Lower leg skin (tissue), 3 donors: ENCODE results near the gene SRL.

ENCODE experiments used
- POLR2A ChIP-seq, 2 donors: fragments of 450-650 bp; IDR thresholded peaks; one replicate each; pipeline ENCODE4 v1.6.1; 2016 to 2017; ENCODE audit warnings: antibody characterized with exemption in 2 of 2, mild to moderate bottlenecking in 1 of 2, moderate library complexity in 1 of 2
- TF ChIP-seq, protein P1 (sequence below), 3 donors: fragments of 450-650 bp; IDR thresholded peaks; one replicate each; pipeline ENCODE4 v1.5.1; 2016; ENCODE audit warnings: antibody characterized with exemption in 3 of 3, mild to moderate bottlenecking in 3 of 3, moderate library complexity in 2 of 3

DNA sequence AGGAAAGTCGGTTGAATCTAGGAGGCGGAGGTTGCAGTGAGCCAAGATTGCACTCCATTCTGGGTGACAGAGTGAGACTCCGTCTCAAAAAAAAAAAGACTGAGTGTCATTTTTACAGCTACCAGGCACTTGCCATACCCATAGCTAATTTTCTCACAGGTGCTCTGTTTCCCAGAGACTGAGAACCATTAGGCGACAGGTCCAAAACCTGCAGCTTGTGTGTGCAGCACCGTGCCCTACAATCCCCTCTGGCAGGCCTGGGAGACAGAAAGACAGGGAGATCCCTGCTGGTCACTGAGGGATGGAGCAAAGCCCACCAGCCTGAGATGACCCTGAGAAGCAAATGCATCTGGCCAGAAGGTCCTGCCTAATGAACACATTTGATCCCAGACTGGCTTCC is 28.2 kb upstream of the SRL start:
- TF ChIP-seq, protein P1, sequence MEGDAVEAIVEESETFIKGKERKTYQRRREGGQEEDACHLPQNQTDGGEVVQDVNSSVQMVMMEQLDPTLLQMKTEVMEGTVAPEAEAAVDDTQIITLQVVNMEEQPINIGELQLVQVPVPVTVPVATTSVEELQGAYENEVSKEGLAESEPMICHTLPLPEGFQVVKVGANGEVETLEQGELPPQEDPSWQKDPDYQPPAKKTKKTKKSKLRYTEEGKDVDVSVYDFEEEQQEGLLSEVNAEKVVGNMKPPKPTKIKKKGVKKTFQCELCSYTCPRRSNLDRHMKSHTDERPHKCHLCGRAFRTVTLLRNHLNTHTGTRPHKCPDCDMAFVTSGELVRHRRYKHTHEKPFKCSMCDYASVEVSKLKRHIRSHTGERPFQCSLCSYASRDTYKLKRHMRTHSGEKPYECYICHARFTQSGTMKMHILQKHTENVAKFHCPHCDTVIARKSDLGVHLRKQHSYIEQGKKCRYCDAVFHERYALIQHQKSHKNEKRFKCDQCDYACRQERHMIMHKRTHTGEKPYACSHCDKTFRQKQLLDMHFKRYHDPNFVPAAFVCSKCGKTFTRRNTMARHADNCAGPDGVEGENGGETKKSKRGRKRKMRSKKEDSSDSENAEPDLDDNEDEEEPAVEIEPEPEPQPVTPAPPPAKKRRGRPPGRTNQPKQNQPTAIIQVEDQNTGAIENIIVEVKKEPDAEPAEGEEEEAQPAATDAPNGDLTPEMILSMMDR (IDR thresholded peaks at IDR 0.05), result no peak
- TF ChIP-seq POLR2A (IDR thresholded peaks at IDR 0.05), result no peak
